ENCODE data around the gene TCP11L2. TPM values are rescaled to one million over a fixed set of nuclear protein-coding genes. Genes with fewer than 3 reads are reported as not detected.
A peak's percentile ranks its signal among the peaks of the same experiment; 100 is the strongest.

Gene TCP11L2
- polyA plus RNA-seq, 1 donor from 2014 or later = 16.6 TPM

- Histone ChIP-seq H4K20me1 (ENCODE audit: insufficient read depth) (no peaks in the 10 kb centered on the region), H3K36me3 (ENCODE audit: insufficient read depth, low read length) (no peaks in the 10 kb centered on the region), H3K4me3 (ENCODE audit: low read length) (peak overlapping the region; percentile 76), H3K79me2 (replicated peaks; ENCODE audit: insufficient read depth, low read length) (no peaks in the 10 kb centered on the region), H3K9me2 (ENCODE audit: insufficient read depth, low read length) (no peaks in the 10 kb centered on the region), H3K4me2 (ENCODE audit: low read length) (peak overlapping the region; percentile 79), H3K27ac (ENCODE audit: low read length) (peak overlapping the region; percentile 93), H2AFZ (ENCODE audit: low read depth, low read length) (peak overlapping the region; percentile 75), H3K27me3 (ENCODE audit: insufficient read depth, low read depth, low read length) (no peaks in the 10 kb centered on the region), H3F3A (ENCODE audit: insufficient read depth, low read length, poor library complexity, severe bottlenecking) (no peaks in the 10 kb centered on the region), H3K9ac (ENCODE audit: low read length) (peak overlapping the region; percentile 96), H3K9me3 (ENCODE audit: low read length) (no peaks in the 10 kb centered on the region)
- TF ChIP-seq MXI1 (conservative IDR thresholded peaks at IDR 0.05; ENCODE audit: poor library complexity, severe bottlenecking) (no peak), RAD21 (conservative IDR thresholded peaks at IDR 0.05) (no peak), TAF1 (IDR thresholded peaks at IDR 0.05; ENCODE audit: low read depth) (no peak), CTCF (IDR thresholded peaks at IDR 0.05; ENCODE audit: poor library complexity, severe bottlenecking) (no peak), EP300 (conservative IDR thresholded peaks at IDR 0.05; ENCODE audit: poor library complexity, severe bottlenecking) (no peak), SMC3 (conservative IDR thresholded peaks at IDR 0.05; ENCODE audit: poor library complexity) (no peak)
Observed at GRCh38 chr12:106358396-106359241, 56.1 kb downstream of the TCP11L2 start.

GRCh38 chr12:106359646-106360399 lies 57.3 kb downstream of the TCP11L2 start:
- Histone ChIP-seq H3K27me3 (ENCODE audit: insufficient read depth, low read depth, low read length) (no peaks in the 10 kb centered on the region), H3K4me3 (ENCODE audit: low read length) (no peak overlapping the region), H3K27ac (ENCODE audit: low read length) (no peak overlapping the region), H3F3A (ENCODE audit: insufficient read depth, low read length, poor library complexity, severe bottlenecking) (no peaks in the 10 kb centered on the region), H4K20me1 (ENCODE audit: insufficient read depth) (no peaks in the 10 kb centered on the region), H3K9me3 (ENCODE audit: low read length) (no peaks in the 10 kb centered on the region), H3K9ac (ENCODE audit: low read length) (no peak overlapping the region), H3K36me3 (ENCODE audit: insufficient read depth, low read length) (no peaks in the 10 kb centered on the region), H2AFZ (ENCODE audit: low read depth, low read length) (no peak overlapping the region), H3K79me2 (replicated peaks; ENCODE audit: insufficient read depth, low read length) (no peaks in the 10 kb centered on the region), H3K4me2 (ENCODE audit: low read length) (no peak overlapping the region), H3K9me2 (ENCODE audit: insufficient read depth, low read length) (no peaks in the 10 kb centered on the region)
- no peak for TF ChIP-seq CTCF (IDR thresholded peaks at IDR 0.05; ENCODE audit: poor library complexity, severe bottlenecking)

GRCh38 chr12:106360400-106360994 lies 58.0 kb downstream of the TCP11L2 start:
- H3K9me3 ChIP-seq (ENCODE audit: low read length) = no peaks in the 10 kb centered on the region
- H2AFZ ChIP-seq (ENCODE audit: low read depth, low read length) = no peak overlapping the region
- no peaks in the 10 kb centered on the region for H3K27me3 ChIP-seq (ENCODE audit: insufficient read depth, low read depth, low read length)
- H3K79me2 ChIP-seq (replicated peaks; ENCODE audit: insufficient read depth, low read length) = no peaks in the 10 kb centered on the region
- H3K4me3 ChIP-seq (ENCODE audit: low read length) = no peak overlapping the region
- H3K36me3 ChIP-seq (ENCODE audit: insufficient read depth, low read length) = no peaks in the 10 kb centered on the region
- no peaks in the 10 kb centered on the region for H3F3A ChIP-seq (ENCODE audit: insufficient read depth, low read length, poor library complexity, severe bottlenecking)
- TF ChIP-seq CTCF (IDR thresholded peaks at IDR 0.05; ENCODE audit: poor library complexity, severe bottlenecking) (no peak), SMC3 (conservative IDR thresholded peaks at IDR 0.05; ENCODE audit: poor library complexity) (no peak), POLR2AphosphoS5 (IDR thresholded peaks at IDR 0.05) (no peak)
- H3K27ac ChIP-seq (ENCODE audit: low read length) = no peak overlapping the region
- H3K9me2 ChIP-seq (ENCODE audit: insufficient read depth, low read length) = no peaks in the 10 kb centered on the region
- H3K9ac ChIP-seq (ENCODE audit: low read length) = no peak overlapping the region
- no peak overlapping the region for H3K4me2 ChIP-seq (ENCODE audit: low read length)
- no peaks in the 10 kb centered on the region for H4K20me1 ChIP-seq (ENCODE audit: insufficient read depth)

Data from neural cell (in vitro differentiated cells).